GM23338 (cell line): ENCODE results near the gene RUNX3. TPM values are rescaled to one million over a fixed set of nuclear protein-coding genes. Genes with fewer than 3 reads are reported as not detected.

Source experiments
- ATAC-seq: fragments of 200-7000 bp; cut with Tn5 transposase; 3 replicates; pipeline ENCODE4 v1.9.1; 2020
- DNase-seq: peaks from one replicate; pipeline ENCODE4 v3.0.0-alpha.2; 2015; ENCODE audit warnings: low spot score
- H2AFZ ChIP-seq: fragments of 200-600 bp; sonication (generic); 2 replicates; pipeline ENCODE4 v1.8.0; 2016; ENCODE audit warnings: antibody characterized with exemption, mild to moderate bottlenecking, moderate library complexity
- H3F3A ChIP-seq: fragments of 200-600 bp; sonication (generic); replicated peaks from 2 replicates; pipeline ENCODE4 v1.8.0; 2017; ENCODE audit warnings: antibody characterized with exemption, mixed run types, low read depth
- H3K27ac ChIP-seq: fragments of 200-600 bp; sonication (generic); 2 replicates; pipeline ENCODE4 v1.6.1; 2016; ENCODE audit warnings: low read depth
- H3K27me3 ChIP-seq: fragments of 200-600 bp; sonication (generic); 2 replicates; pipeline ENCODE4 v1.8.0; 2016; ENCODE audit warnings: mild to moderate bottlenecking, mixed run types, moderate library complexity; ENCODE audit not compliant: insufficient read depth
- H3K36me3 ChIP-seq: fragments of 200-600 bp; sonication (generic); 2 replicates; pipeline ENCODE4 v1.8.0; 2016; ENCODE audit warnings: mild to moderate bottlenecking; ENCODE audit not compliant: insufficient read depth
- H3K4me1 ChIP-seq: fragments of 200-600 bp; sonication (generic); 2 replicates; pipeline ENCODE4 v1.8.0; 2016; ENCODE audit warnings: mild to moderate bottlenecking, moderate library complexity; ENCODE audit not compliant: insufficient read depth
- H3K4me2 ChIP-seq: fragments of 200-600 bp; sonication (generic); 2 replicates; pipeline ENCODE4 v1.7.1; 2017; ENCODE audit warnings: mixed run types
- H3K4me3 ChIP-seq: fragments of 200-600 bp; sonication (generic); 2 replicates; pipeline ENCODE4 v1.6.1; 2016; ENCODE audit warnings: mixed run types
- H3K79me2 ChIP-seq: fragments of 200-600 bp; sonication (generic); replicated peaks from 2 replicates; pipeline ENCODE4 v1.8.0; 2017; ENCODE audit warnings: mild to moderate bottlenecking; ENCODE audit not compliant: insufficient read depth
- H3K9me2 ChIP-seq: fragments of 200-600 bp; sonication (generic); 2 replicates; pipeline ENCODE4 v1.8.0; 2017; ENCODE audit not compliant: insufficient read depth
- H4K20me1 ChIP-seq: fragments of 200-600 bp; sonication (generic); replicated peaks from 2 replicates; pipeline ENCODE4 v1.8.0; 2017; ENCODE audit warnings: mild to moderate bottlenecking; ENCODE audit not compliant: insufficient read depth
- H3K27ac Mint-ChIP-seq: 2 replicates; pipeline ENCODE4 v1.8.0; 2020; ENCODE audit warnings: inconsistent platforms, mild to moderate bottlenecking, moderate library complexity, mixed read lengths
- H3K27me3 Mint-ChIP-seq: 3 replicates; pipeline ENCODE4 v1.8.0; 2022; ENCODE audit warnings: low read depth, mild to moderate bottlenecking, moderate library complexity, mixed read lengths, inconsistent platforms; ENCODE audit not compliant: insufficient read depth, poor library complexity
- H3K36me3 Mint-ChIP-seq: 3 replicates; pipeline ENCODE4 v1.8.0; 2021; ENCODE audit warnings: low read depth, mild to moderate bottlenecking, inconsistent platforms, moderate library complexity, mixed read lengths
- H3K4me1 Mint-ChIP-seq: 3 replicates; pipeline ENCODE4 v1.8.0; 2020; ENCODE audit warnings: mild to moderate bottlenecking, inconsistent platforms, mixed read lengths
- H3K4me3 Mint-ChIP-seq: 3 replicates; pipeline ENCODE4 v1.8.0; 2021; ENCODE audit warnings: moderate library complexity, mild to moderate bottlenecking, inconsistent platforms, mixed read lengths
- H3K9me3 Mint-ChIP-seq: 3 replicates; pipeline ENCODE4 v1.8.0; 2020; ENCODE audit warnings: moderate library complexity, mild to moderate bottlenecking, inconsistent platforms, mixed read lengths
- CREB1 ChIP-seq: fragments of 250-450 bp; sonication (Bioruptor Pico); IDR thresholded peaks from 2 replicates; pipeline ENCODE4 v1.5.0; 2020; ENCODE audit warnings: low read depth, mild to moderate bottlenecking, moderate library complexity
- CTCF ChIP-seq, 2 experiments: fragments of 200-600 bp in 1 of 2; sonication (generic) in 1 of 2; conservative IDR thresholded peaks; 2 replicates each; pipeline versions ENCODE4 v1.5.1 to v1.6.1; 2016 to 2017; ENCODE audit warnings: antibody characterized with exemption in 2 of 2, low read depth in 2 of 2, mild to moderate bottlenecking in 2 of 2, moderate library complexity in 1 of 2
- EZH2 ChIP-seq: fragments of 200-600 bp; sonication (generic); IDR thresholded peaks from one replicate; pipeline ENCODE4 v1.8.0; 2017; ENCODE audit warnings: antibody characterized with exemption, mild to moderate bottlenecking, low read depth; ENCODE audit not compliant: unreplicated experiment
- NANOG ChIP-seq: IDR thresholded peaks from 2 replicates; pipeline ENCODE4 v1.6.1; 2016; ENCODE audit warnings: antibody characterized with exemption, borderline replicate concordance
- POLR2AphosphoS5 ChIP-seq: IDR thresholded peaks from 2 replicates; pipeline ENCODE4 v1.6.1; 2016; ENCODE audit warnings: antibody characterized with exemption, low read depth
- REST ChIP-seq: IDR thresholded peaks from one replicate; pipeline ENCODE4 v1.6.1; 2018; ENCODE audit warnings: antibody characterized with exemption; ENCODE audit not compliant: unreplicated experiment
- STAT1 ChIP-seq: IDR thresholded peaks from one replicate; pipeline ENCODE4 v1.6.1; 2016; ENCODE audit warnings: antibody characterized with exemption; ENCODE audit not compliant: unreplicated experiment
- ZNF114 ChIP-seq: fragments of 250-450 bp; sonication (Bioruptor Pico); IDR thresholded peaks from 2 replicates; pipeline ENCODE4 v1.5.0; 2020; ENCODE audit warnings: mild to moderate bottlenecking, moderate library complexity
- ZNF331 ChIP-seq: fragments of 250-450 bp; sonication (Bioruptor Pico); IDR thresholded peaks from 2 replicates; pipeline ENCODE4 v1.5.0; 2020; ENCODE audit warnings: low read depth, mild to moderate bottlenecking, moderate library complexity
- ZNF462 ChIP-seq: fragments of 250-450 bp; sonication (Bioruptor Pico); IDR thresholded peaks from 2 replicates; pipeline ENCODE4 v1.5.0; 2020; ENCODE audit warnings: mild to moderate bottlenecking, moderate library complexity
- polyA plus RNA-seq: library from polyadenylated mRNA; unstranded; fragments of >200 nt; fragmentation: Nextera tagmentation; extraction: Ambion mirVana; gene quantifications from 2 replicates; pipeline ENCODE4 v1.2.1, GENCODE V29; 2016
- total RNA-seq: library from RNA; depleted of rRNA; stranded (reverse); fragments of >200 nt; shearing (Covaris generic); gene quantifications from 2 replicates; pipeline ENCODE4 v1.2.3, GENCODE V29; 2014

RUNX3 gene
- total and polyA plus RNA-seq, 2 experiments from 2014 or later: 0.23 to 0.73 TPM

GRCh38 chr1:24921412-24921811 lies 8.7 kb downstream of the RUNX3 start (continued):
- TF ChIP-seq EZH2 (no peak), NANOG (no peak), REST (no peak), ZNF331 (CRISPR knock-in tag) (no peak), CTCF (conservative IDR thresholded peaks at IDR 0.05; ENCODE audit: low read depth in 2 of 2) (no peak)

- no peak overlapping the region for H3K27ac Mint-ChIP-seq
- Histone ChIP-seq H3K4me1 (peaks cover 8% of the 10 kb centered on the region; the same call in 1 of the 2 replicates), H3F3A (0 out of 2 replicates have a peak, but pooled peaks cover 3% of the 10 kb centered on the region), H3K4me2 (no peak overlapping the region), H4K20me1 (no peaks in the 10 kb centered on the region), H3K4me3 (no peak overlapping the region), H2AFZ (no peak overlapping the region), H3K27me3 (peaks cover 16% of the 10 kb centered on the region), H3K27ac (no peak overlapping the region), H3K79me2 (no peaks in the 10 kb centered on the region), H3K36me3 (no peaks in the 10 kb centered on the region), H3K9me2 (no peaks in the 10 kb centered on the region)
- DNase-seq (no peak), ATAC-seq (no peak)
- peaks cover 6% of the 10 kb centered on the region for H3K4me1 Mint-ChIP-seq
- TF ChIP-seq CREB1 (CRISPR knock-in tag) (no peak), STAT1 (no peak), NANOG (no peak), ZNF331 (CRISPR knock-in tag) (no peak), REST (no peak), POLR2AphosphoS5 (no peak), ZNF462 (CRISPR knock-in tag) (no peak), ZNF114 (no peak)
- no peaks in the 10 kb centered on the region for H3K36me3 Mint-ChIP-seq
- H3K27me3 Mint-ChIP-seq: peaks cover 19% of the 10 kb centered on the region
- H3K9me3 Mint-ChIP-seq: no peaks in the 10 kb centered on the region
- H3K4me3 Mint-ChIP-seq: no peak overlapping the region
Measured at GRCh38 chr1:24920533-24920925, 9.5 kb downstream of the RUNX3 start.
